PC-3 (cell line): ENCODE measurements around the gene CAMK2A. TPM values are rescaled to one million over a fixed set of nuclear protein-coding genes. Genes with fewer than 3 reads are reported as not detected.

Source experiments
- ATAC-seq: fragments of 200-7000 bp; cut with Tn5 transposase; 2 replicates; pipeline ENCODE4 v1.9.1; 2020; ENCODE audit warnings: mild to moderate bottlenecking, moderate library complexity
- BruUV-seq: library from RNA; stranded (reverse); fragments of 400-500 nt; replicated peaks from 2 replicates; lab custom pipeline; 2021; lab: Mats Ljungman, UMichigan
- CTCF ChIA-PET: fragments of 300-600 bp; sonication (Branson Sonifier 250); formaldehyde crosslinking; loops from one replicate; lab custom pipeline; 2022; ENCODE audit warnings: antibody characterized with exemption; lab: Charles Lee
- POLR2A ChIA-PET: fragments of 300-600 bp; sonication (Branson Sonifier 250); formaldehyde crosslinking; loops from one replicate; lab custom pipeline; 2022; ENCODE audit warnings: antibody characterized with exemption; ENCODE audit not compliant: unreplicated experiment; lab: Charles Lee
- DNase-seq: peaks from one replicate; pipeline ENCODE4 v3.0.0-alpha.2; 2015
- H2AFZ ChIP-seq: fragments of 300-600 bp; sonication (generic); 2 replicates; pipeline ENCODE4 v1.6.0; 2016; ENCODE audit warnings: antibody characterized with exemption, low read length
- H3F3A ChIP-seq: fragments of 300-600 bp; sonication (generic); one replicate; pipeline ENCODE4 v1.6.0; 2017; ENCODE audit warnings: antibody characterized with exemption, low read length, control low read depth, mild to moderate bottlenecking; ENCODE audit not compliant: unreplicated experiment
- H3K27ac ChIP-seq: fragments of 300-600 bp; sonication (generic); 2 replicates; pipeline ENCODE4 v1.5.1; 2016; ENCODE audit warnings: mild to moderate bottlenecking, low read length
- H3K27me3 ChIP-seq: fragments of 300-600 bp; sonication (generic); 2 replicates; pipeline ENCODE4 v1.6.1; 2016; ENCODE audit warnings: low read length, mixed read lengths
- H3K36me3 ChIP-seq: fragments of 300-600 bp; sonication (generic); 2 replicates; pipeline ENCODE4 v1.6.1; 2016; ENCODE audit warnings: low read depth, mixed run types, low read length, mixed read lengths
- H3K4me1 ChIP-seq: fragments of 300-600 bp; sonication (generic); 2 replicates; pipeline ENCODE4 v1.5.1; 2016; ENCODE audit warnings: low read length; ENCODE audit not compliant: insufficient read depth
- H3K4me2 ChIP-seq: fragments of 300-600 bp; sonication (generic); 2 replicates; pipeline ENCODE4 v1.6.0; 2016; ENCODE audit warnings: low read length
- H3K4me3 ChIP-seq: fragments of 300-600 bp; sonication (generic); 2 replicates; pipeline ENCODE4 v1.5.1; 2016; ENCODE audit warnings: mild to moderate bottlenecking, low read length, mixed read lengths
- H3K79me2 ChIP-seq: fragments of 300-600 bp; sonication (generic); 2 replicates; pipeline ENCODE4 v1.6.1; 2017; ENCODE audit warnings: low read length, mixed read lengths
- H3K9ac ChIP-seq: fragments of 300-600 bp; sonication (generic); 2 replicates; pipeline ENCODE4 v1.6.0; 2016; ENCODE audit warnings: mild to moderate bottlenecking, low read length
- H3K9me2 ChIP-seq: fragments of 300-600 bp; sonication (generic); replicated peaks from 2 replicates; pipeline ENCODE4 v1.6.1; 2016; ENCODE audit warnings: mixed run types, low read length, mixed read lengths
- H3K9me3 ChIP-seq: fragments of 300-600 bp; sonication (generic); 2 replicates; pipeline ENCODE4 v1.6.1; 2016; ENCODE audit warnings: low read length, mixed read lengths
- H4K20me1 ChIP-seq: fragments of 300-600 bp; sonication (generic); 2 replicates; pipeline ENCODE4 v1.6.1; 2016; ENCODE audit warnings: low read length, mixed read lengths
- CTCF ChIP-seq: fragments of 300-600 bp; sonication (generic); conservative IDR thresholded peaks from 2 replicates; pipeline ENCODE4 v1.5.1; 2017; ENCODE audit warnings: antibody characterized with exemption, low read depth, mild to moderate bottlenecking, low read length
- EZH2 ChIP-seq: fragments of 300-600 bp; sonication (generic); IDR thresholded peaks from one replicate; pipeline ENCODE4 v1.6.1; 2017; ENCODE audit warnings: antibody characterized with exemption, mild to moderate bottlenecking, low read length; ENCODE audit not compliant: unreplicated experiment
- EZH2phosphoT487 ChIP-seq: fragments of 300-600 bp; sonication (generic); IDR thresholded peaks from 2 replicates; pipeline ENCODE4 v1.6.1; 2018; ENCODE audit warnings: mild to moderate bottlenecking, antibody characterized with exemption, low read length, borderline replicate concordance
- intact Hi-C: fragments of 100-400 bp; cut with micrococcal nuclease; formaldehyde crosslinking; loops from 2 replicates; pipeline ENCODE4 v1.9.0; 2023
- total RNA-seq: library from RNA; depleted of rRNA; stranded (reverse); fragments of >200 nt; gene quantifications from 2 replicates; pipeline ENCODE4 v1.2.3, GENCODE V29; 2014

The CAMK2A gene
- total RNA-seq, 1 experiment from 2014 or later = 0.15 TPM

DNA sequence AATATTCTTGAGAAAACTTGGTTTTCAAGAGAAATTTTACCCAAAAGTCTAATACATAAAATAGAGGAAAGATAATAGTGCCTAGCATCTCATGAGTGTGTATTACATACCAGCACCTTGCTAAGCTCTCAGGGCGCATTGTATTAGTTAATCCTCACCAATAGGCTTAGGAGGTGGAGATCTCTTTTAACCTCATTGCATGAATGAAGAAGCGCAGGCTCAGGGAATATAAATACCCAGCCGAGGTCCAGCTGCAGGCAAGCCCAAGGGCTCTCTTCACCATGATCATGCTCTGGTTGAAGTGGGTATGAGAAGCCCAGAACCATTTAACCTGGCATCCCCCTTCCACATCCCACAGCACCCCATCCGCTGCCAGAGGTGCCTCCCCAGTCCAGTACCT lies 46.0 kb downstream of the CAMK2A start:
- H3K27ac ChIP-seq = no peak overlapping the region
- no TSS peak for BruUV-seq
- H3K9me2 ChIP-seq = no peaks in the 10 kb centered on the region
- no peaks in the 10 kb centered on the region for H3K27me3 ChIP-seq
- no peaks in the 10 kb centered on the region for H3F3A ChIP-seq
- ChIA-PET CTCF (no interaction called here), POLR2A (no interaction called here)
- no peaks in the 10 kb centered on the region for H3K36me3 ChIP-seq
- H3K4me1 ChIP-seq = no peaks in the 10 kb centered on the region
- no peak overlapping the region for H2AFZ ChIP-seq
- H3K9ac ChIP-seq = no peak overlapping the region
- H3K4me3 ChIP-seq = no peak overlapping the region
- TF ChIP-seq CTCF (no peak), EZH2phosphoT487 (no peak)
- intact Hi-C loops = no loop called here
- DNase-seq (no peak), ATAC-seq (no peak)
- no peaks in the 10 kb centered on the region for H4K20me1 ChIP-seq
- no peaks in the 10 kb centered on the region for H3K79me2 ChIP-seq
- H3K9me3 ChIP-seq = no peaks in the 10 kb centered on the region
- no peak overlapping the region for H3K4me2 ChIP-seq

DNA sequence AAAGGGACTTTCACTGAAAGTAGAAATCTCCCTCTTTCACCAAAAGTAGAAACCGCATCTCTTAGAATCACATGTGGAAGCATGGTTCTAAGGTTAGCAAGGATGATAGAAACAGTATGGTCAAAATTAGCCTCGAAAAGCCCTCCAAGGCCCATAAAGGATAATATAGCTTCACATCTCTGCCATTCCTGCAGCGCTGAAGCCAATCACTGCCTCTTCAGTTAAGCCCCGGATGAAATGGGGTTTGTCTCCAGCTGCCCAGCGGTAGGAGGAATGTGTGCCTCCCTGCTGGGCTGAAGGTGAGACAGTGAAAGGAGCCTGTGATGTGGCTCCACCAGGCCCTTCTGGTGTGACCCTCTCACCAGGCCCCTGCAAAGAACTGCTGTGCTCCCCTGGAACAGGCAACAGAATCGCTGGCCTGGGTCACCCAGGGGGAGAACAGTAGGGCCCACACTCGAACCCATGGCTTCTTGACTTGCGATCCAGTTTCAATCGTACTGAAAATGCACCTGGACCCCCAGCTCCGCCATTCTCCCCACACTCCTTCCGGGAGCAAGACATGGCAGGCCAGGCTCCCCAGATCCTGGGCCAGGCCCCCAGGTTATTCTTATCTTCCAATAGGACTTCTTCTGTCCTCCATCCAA lies 47.2 kb downstream of the CAMK2A start:
- Histone ChIP-seq H3K4me1 (no peaks in the 10 kb centered on the region), H3K9ac (no peak overlapping the region), H3K4me2 (no peak overlapping the region), H3F3A (no peaks in the 10 kb centered on the region), H3K36me3 (no peaks in the 10 kb centered on the region), H4K20me1 (no peaks in the 10 kb centered on the region), H3K27ac (no peak overlapping the region), H3K4me3 (no peak overlapping the region), H3K79me2 (no peaks in the 10 kb centered on the region), H3K9me3 (no peaks in the 10 kb centered on the region), H3K9me2 (no peaks in the 10 kb centered on the region), H3K27me3 (no peaks in the 10 kb centered on the region), H2AFZ (no peak overlapping the region)
- no peak for TF ChIP-seq EZH2phosphoT487
- no peak for TF ChIP-seq CTCF
- intact Hi-C loops = no loop called here
- no peak for ATAC-seq
- BruUV-seq = no TSS peak
- POLR2A ChIA-PET = no interaction called here
- CTCF ChIA-PET = no interaction called here
- no peak for DNase-seq

GRCh38 chr5:150241298-150242160 lies 48.0 kb downstream of the CAMK2A start:
- H3K36me3 ChIP-seq = no peaks in the 10 kb centered on the region
- ChIA-PET CTCF (no interaction called here), POLR2A (no interaction called here)
- no peaks in the 10 kb centered on the region for H3K9me2 ChIP-seq
- H3K4me1 ChIP-seq = no peaks in the 10 kb centered on the region
- no peak overlapping the region for H3K4me3 ChIP-seq
- H3F3A ChIP-seq = no peaks in the 10 kb centered on the region
- no peaks in the 10 kb centered on the region for H3K27me3 ChIP-seq
- H4K20me1 ChIP-seq = no peaks in the 10 kb centered on the region
- H3K27ac ChIP-seq = no peak overlapping the region
- TF ChIP-seq EZH2phosphoT487 (no peak), CTCF (no peak), EZH2 (no peak)
- H2AFZ ChIP-seq = no peak overlapping the region
- no peaks in the 10 kb centered on the region for H3K9me3 ChIP-seq
- DNase-seq = no peak
- intact Hi-C loops = no loop called here
- H3K9ac ChIP-seq = no peak overlapping the region
- BruUV-seq = no TSS peak
- H3K79me2 ChIP-seq = no peaks in the 10 kb centered on the region
- H3K4me2 ChIP-seq = no peak overlapping the region
- no peak for ATAC-seq
